ENCODE measurements around the gene CENPP.

The CENPP gene

DNA sequence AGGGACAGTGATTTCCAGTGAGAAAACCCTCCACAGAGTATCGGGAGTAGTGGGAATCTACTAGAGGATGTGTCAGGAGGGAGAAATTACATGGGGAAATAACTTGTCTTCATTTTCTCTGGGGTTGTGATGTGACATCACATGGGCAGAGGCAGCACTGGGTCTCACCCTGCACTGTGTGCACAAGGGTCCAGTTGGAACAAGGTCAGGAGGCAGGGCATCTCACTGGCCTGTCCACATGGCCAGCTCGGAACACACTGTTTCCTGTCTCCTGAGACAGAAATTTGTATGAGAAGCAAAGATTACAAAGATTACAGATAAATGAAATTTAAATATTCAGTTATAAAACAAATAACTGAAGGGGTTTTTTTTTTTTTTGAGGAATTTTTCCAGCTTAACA is 272.6 kb downstream of the CENPP start:
- DNase-seq (ENCODE audit: low read depth): no peak

DNA sequence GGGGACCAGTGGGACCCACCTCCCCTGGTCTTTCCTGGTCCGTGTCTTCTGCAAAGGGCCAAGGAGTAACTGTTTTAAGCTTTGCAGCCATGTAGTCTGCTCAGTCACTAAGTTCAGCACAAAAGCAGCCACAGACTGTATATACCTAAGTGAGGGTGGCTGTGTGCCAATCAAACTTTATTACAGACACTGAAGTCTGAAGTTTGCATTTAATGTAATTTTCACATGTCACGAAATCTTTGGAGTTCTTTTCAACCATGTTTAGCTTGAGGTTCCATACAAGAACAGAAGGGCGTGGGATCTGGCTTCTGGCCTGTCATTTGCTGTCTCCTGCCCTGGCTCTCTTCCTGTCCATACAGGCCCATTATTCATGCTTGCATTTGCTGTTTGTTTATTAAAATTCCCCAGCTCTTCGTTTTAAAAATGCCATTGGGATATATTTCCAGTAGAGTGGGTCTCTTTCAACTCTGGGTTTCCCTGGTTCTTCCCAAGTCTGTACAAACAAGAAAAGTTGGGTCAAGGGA is 274.2 kb downstream of the CENPP start:
- DNase-seq (ENCODE audit: low read depth): no peak

DNA sequence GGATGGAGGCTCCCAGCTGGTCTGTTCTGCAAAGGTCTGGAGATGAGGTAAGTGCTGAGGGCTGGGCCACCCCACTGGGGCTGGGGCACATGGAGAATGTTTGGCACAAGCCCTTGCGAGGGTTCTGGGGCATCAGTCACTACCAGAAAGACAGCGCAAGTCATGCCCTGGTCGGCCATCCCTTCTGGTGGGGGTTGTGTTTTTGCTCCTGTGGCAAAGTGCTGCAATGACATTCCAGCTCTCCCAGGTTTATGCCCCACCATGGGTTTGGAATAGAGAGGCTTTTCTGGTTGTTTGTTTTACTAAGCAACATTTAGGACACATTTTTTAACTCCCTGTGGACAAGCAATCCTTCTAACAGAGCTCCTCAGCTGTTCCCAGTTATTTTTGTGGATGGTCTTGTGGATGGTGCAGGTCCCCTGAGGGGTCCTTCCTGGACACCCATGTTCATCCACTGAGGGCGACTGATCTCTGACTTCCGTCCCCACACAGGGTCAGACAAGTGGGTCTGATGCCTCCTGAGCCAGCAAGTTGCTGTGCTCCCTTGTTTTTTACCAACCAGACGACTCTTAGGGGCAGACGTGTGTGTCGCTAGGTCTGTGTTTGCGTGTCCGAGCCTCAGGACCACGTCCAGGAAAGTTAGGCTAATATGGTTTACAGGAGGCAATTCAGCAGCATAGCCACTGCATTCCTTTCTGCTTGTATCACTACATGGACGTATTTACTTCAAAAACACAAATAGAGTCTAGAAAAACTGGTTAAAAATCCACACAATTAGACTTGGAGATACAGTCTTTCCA is 274.9 kb downstream of the CENPP start:
- no peak for DNase-seq (ENCODE audit: low read depth)

DNA sequence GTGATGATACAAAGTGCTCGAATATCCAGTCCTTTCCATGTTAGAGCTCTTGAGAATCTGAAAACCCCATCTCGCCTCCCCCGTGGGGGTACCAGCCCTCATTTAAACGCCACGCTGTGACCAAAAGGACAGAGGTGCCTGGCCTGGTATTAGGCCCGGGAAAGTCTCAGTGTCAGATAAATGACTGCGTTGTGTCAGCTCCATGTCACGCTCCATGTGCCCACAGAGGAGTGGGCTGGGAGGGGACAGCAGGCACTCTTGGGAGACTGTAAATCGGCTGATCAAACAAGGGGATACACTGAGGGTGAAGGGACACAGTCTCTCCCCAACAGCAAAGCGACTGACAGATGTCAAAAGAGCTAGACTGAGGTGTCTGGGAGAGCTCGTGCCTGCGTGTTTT is 275.7 kb downstream of the CENPP start:
- DNase-seq (ENCODE audit: low read depth): no peak

DNA sequence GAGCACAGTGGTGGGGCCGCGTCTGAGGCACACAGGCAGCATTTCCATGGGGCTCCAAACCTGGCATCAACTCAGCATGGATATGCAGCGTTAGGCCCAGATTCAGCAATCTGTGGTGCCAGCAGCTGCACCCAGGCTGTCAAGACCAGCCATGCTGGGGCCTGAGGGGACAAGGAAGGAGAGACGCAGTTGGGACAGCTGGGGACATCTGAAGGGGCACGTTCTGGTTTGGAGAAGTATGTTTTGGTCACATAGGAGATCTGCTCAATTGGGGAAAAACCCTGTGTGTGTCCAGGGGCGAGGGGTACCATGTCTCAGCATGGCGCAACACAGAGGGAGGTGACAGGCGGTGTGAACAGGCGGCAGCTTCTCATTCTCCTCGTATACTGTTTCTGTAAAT is 276.7 kb downstream of the CENPP start:
- DNase-seq (ENCODE audit: low read depth): no peak

DNA sequence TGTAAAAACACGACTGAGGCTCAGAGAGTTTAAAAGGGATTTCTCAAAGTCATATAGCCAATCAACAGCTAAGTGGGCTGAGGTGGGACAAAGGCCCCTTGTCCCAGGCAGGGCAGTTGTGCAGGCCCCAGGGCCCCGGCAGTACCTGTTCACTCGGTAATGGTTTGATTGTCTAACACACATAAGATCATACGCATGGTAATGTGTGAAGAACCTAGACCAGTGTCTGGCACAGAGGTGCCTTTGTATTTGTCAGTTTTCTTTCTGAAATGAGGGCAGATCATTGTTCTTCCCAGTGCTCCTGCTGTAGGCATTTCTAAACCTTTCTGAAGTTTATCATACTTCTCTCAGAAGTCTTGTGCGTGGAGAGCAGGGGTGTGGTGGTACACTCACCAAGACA is 277.3 kb downstream of the CENPP start:
- DNase-seq (ENCODE audit: low read depth): no peak

DNA sequence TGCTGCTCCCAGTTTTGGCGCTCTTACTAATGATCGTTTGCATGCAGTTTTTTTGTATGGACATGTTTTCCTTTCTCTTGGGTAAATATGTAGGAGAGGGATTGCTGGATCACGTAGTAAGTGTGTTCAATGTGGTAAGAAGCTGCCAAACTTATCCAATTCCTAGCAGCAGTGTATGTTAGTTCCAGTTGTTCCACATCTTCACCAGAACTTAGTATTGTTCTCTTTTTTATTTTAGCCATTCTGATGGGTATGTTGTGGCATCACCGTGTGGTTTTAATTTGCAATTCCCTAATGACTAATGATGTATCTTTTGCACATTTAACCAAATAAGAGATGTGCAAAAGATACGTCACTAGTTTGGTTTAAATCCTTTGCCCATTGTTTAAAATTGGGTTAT is 278.2 kb downstream of the CENPP start:
- DNase-seq (ENCODE audit: low read depth): no peak

DNA sequence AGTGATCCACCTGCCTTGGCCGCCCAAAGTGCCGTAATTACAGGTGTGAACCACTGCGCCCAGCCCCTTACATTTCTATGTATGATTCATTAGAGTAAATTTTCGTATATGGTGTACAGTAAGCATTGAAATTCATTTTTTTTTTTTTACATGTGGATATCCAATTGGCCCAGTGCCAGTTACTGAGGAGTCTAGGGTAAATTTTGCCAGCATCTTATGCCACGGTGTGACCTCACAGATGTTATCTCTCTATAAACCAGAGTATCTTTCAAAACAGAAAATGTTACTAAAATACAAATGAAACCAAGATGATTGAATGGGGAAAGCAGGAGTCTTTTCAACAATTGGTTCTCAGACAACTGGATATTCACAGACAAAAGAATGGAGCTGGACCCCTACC is 279.5 kb downstream of the CENPP start:
- no peak for DNase-seq (ENCODE audit: low read depth)

DNA sequence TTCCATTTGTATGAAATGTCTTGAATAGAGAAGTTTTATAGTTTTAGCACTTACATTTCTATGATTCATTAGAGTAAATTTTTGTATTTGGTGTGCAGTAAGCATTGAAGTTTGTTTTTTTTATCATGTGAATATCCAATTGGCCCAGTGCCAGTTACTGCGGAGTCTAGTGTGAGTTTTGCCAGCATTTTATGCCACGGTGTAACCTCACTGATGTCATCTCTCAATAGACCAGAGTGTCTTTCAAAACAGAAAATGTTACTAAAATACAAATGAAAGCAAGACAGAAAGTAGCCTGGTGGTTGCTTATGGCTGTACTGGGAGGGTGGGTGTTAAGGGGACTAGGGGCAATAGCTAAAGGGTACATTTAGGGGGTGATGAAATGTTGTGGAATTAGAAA is 281.3 kb downstream of the CENPP start:
- DNase-seq (ENCODE audit: low read depth): no peak

DNA sequence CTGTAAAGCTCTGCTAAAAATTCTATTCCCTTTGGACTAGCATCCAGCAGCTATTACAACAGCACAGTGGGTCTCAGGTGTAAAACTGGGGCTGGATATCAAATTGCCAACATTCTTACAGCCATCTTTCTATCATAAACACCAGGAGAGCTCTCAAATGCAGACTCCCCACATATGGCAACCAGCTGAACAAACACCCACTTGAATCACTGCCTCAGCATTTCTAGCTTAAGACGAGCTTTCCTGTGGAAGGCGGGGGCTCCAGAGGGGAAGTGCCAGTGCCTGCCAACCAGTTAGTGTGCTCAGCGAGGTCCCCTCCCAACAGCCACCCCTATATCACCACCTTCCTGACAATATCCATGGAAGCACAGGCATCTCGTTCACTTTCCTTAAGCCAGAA is 282.0 kb downstream of the CENPP start:
- no peak for DNase-seq (ENCODE audit: low read depth)

DNA sequence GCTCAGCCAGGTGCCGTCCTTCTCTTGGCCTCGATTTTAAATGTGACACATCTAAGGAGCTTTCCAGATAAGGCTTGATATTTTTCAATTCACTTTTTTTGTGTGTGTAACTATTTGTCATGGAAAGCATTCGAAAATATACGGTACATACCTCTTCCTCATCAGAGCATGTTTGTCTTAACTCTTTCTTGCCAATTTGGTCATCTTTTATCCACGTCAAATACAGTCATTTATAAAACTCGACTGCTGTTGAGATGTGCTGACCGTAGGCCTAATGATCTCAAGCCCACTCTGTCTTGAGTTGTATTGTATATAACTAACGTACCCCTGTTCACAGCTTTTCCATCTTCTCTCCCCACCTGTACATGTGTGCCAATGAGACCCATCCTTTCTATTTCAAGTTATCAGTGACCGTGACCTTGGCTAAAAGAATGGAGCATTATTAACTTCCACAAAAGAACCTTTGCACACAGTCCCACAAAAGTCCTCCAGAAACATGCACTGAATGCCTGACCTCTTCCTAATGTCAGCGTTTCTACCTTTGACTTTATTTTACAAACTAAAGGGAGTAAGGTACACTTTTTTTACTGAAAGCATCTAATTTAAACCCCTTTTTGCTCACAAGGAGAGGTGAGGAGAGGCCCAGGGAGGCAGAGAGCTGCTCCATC is 282.6 kb downstream of the CENPP start:
- DNase-seq (ENCODE audit: low read depth): no peak

DNA sequence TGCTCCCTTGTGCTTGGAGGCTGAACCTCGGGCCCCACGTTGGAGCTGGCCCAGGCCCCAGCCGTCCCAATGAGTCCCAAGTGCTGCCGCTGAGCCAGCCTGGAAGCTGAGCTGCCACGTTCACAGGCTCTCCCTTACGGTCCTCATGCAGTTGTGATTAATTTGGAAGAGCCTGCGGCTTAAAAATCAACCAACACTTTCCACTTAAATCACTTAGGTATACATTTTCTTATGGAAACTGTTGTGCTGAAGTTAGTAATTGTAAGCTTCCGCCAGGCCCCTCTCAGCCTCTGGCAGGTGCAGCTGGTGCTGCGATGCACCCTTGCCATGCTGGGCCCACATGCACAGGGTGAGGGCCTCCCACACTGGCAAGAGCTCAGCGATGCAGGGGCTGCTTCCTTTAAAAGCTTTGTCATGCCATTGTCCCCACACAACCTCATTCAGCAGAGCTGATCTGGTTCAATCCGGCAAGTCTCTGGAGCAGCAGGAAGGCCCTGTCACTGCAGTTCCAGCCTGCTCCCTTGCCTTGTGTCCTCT is 283.2 kb downstream of the CENPP start:
- no peak for DNase-seq (ENCODE audit: low read depth)

DNA sequence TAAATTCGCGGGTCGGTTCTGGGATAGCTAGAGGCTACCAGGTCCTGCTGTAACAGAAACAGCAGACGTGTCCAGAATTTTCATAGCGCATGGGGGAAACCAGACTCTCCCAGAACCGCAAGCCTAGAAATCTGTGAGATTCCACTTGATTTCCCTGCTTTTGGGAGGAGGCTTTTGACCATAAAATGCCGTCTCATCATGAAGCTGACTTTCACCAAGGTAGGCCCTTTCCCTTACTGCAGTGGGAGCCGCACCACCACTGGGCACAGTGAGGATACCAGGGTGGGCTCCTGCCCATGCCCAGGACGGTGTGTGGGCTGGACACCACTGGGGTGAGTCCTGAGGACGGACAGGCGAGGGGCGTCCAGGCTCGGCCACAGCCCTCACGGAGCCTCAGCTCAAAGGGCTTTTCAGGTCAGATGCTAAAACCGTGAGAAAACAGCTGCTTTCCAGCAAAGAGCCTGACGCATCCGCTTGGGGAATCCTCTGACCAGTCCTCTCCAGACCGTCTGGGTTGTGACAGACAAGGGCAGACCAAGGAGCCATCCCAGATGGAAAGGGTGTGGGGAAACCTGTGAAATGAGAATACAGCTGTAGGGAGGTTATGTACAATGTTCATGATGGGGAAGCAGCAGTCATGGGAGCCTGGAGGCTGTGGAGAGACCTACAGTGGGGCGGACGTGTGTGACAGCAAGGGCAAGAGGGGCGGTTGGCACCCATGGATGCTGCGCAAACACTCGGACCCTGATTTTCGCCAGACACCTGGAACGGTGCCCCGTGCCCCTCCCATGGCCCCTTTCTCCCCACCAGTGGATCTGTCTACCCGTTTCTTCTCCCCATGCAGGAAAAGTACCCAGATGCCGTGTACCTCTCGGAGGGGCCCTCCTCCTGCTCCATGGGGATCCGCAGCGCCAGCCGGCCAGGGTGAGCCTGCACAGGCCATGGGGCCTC is 285.0 kb downstream of the CENPP start:
- DNase-seq (ENCODE audit: low read depth): no peak

DNA sequence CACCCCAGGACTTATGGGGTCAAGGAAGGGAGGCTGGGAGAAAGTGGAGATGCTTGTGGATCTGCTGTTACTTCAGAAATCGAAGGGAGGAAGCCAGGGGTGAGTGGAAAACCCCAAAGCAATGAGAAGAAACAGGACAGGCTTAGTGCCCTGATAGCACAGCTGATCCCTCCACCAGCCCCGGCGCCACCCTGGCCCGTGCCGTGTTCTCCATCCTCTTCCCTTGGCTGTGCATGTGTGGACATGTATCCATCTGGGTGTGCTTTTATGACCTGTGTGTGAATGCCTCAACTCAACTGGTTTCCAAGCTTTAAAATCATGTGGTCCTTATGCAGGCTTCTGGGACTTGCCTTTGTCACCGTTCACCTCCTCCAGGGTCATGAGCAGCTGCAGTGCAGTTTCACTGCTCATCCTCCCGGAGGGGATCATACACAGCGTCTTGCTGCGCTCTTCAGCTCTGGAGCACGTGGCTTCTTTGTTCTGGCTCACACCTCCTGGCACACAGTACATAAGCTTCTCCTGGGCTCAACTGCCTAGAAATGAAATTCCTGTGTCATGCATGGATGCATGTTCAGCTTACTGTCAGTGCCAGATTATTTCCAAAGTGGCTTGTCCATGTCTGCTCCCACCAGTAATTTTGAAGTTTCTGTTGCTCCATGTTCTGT is 286.0 kb downstream of the CENPP start:
- no peak for DNase-seq (ENCODE audit: low read depth)

DNA sequence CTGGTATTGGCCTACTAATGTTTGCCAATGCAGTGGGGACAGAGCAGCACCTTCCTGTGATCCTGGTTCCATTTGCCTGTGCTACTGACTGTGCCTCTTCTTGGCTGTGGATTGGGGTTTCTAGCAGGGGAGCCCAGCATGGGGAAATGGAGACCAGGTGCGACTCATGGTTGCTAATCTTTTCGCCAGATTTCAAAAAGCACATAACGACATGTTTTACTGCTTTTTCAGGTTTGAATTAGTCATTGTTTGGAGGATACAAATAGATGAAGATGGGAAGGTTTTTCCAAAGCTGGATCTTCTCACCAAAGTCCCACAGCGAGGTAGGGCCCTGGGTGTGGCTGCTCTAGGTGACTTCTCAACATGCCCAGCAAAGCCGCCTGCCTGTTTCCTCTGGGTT is 286.5 kb downstream of the CENPP start:
- DNase-seq (ENCODE audit: low read depth): no peak

DNA sequence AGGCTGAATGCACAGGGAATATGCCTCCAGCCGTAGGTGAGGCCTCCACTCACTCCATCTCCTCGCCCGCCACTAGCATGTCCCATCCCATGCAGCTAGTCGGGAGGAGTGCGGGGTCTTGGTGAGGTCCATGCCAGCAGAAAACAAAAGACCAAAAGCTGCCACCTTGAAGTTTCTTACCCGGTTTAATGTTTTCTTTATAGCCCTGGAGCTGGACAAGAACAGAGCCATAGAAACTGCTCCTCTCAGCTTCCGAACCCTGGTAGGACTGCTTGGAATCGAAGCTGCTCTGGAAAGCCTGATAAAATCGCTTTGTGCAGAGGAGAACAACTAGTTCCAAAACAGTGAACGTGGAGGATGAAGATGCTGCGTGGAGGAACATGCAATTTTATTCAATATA is 287.1 kb downstream of the CENPP start:
- no peak for DNase-seq (ENCODE audit: low read depth)

DNA sequence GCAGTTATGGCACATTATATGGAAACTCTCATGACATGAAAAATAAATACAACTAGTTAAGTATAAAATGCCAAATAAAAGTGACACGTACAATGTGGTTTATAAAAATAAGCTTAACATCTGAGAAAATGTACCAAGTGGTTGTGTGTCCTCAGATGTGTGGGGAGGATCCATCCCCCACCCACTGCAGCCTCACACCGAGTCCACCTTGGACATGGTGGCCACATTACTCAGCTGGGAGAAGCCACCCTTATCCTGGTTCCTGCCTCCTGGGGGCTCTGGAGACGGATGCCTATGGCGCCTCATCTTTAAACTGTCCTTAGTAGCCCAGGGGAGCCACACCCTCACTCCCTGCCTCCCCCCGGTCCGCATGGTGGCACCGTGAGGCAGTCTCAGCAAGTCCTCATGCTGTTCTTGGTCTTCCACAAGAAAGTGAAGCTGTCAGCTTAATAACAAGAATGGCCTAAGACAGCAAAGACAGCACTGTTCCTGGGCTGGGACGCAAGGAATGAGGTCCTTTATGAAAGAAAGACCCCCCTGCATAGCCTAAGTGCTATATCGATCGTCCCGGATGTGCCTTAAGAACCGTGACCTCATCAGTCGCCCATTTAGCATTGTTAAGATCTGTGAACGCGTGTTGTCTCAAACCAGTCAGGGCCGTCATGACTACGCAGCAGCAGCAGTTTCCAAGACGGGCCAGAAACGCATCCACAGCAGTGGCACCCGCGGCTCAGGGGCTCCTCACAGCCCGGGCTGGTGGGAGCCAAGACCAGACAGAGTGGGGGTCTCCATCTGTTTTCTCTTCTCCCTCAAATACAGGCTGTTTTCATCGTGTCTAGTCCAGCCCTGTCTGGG is 287.7 kb downstream of the CENPP start:
- no peak for DNase-seq (ENCODE audit: low read depth)

DNA sequence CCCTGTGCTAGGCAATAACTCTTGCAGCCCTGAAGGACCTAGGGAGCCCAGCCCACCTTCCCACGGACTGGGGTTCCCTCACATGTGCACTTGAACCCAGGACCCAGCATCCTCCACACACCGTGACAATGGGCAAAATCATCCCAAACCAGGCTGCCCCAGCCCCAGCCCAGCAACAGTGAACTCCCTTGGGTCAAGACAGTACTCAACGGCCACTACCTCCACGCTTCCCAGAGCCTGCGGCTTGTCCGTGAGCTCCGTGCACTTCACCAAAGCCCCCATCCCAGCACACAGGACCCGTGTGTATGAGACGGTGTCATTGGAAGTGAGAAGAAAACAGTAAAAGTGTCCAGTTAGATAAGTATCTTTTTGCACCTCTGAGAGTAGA is 288.4 kb downstream of the CENPP start:
- DNase-seq (ENCODE audit: low read depth): no peak

DNA sequence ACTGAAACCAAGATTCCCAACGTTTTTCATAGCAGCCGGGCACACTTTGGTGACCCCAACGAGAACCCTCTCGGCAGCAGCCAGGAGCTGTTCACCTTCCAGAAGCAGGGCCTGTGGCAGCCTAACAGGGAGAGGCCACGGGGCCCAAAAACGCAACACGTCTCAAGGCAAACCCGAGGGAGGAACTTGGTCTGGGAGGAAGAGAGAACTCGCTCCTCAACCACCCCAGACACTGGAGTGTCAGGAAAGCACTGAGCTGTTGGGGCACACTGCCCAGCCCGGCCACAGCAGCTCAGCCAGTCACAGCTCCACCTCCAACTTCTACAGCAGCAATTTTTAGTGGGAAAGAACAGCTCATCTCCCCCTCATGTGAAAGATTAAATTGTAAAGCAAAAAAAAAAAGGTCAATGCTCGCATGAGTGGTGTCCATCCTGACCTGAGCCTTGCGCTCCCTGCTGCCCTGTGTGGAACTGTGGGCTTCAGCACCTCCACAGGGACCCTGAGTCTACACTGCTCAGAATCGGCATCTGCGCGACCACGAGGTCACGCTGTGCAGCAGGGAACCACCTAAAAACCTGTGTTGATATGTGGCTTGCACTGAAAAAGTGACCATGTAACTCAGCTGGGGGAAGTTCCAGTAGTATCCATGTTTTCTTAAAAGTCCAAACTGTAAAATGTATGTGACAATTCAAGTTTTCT is 289.2 kb downstream of the CENPP start:
- DNase-seq (ENCODE audit: low read depth): no peak

DNA sequence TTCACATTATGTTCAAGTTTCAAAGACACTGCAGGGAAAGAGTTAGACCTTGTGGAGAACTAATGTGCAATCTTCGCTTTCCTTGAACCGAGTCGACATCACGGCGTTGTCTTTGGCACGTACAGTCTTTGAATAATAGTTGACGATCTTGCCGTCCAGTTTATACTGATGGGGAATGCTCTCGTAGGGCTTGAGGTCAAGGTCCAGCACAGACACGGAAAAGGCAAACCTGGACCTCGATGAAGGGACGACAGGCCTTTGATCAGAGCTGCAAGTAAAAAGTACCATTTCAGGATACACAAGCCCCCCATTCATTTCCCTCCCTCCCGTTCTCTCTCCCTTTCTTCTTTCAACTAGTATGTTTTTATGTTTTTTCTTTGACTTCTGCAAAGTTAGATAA is 290.0 kb downstream of the CENPP start:
- no peak for DNase-seq (ENCODE audit: low read depth)

Data from stimulated activated CD8-positive, alpha-beta memory T cell treated with anti-CD3 and anti-CD28 coated beads, Interleukin-12 subunit alpha, Interleukin-12 subunit beta, amount 100 ng/mL, for 4 hours (primary cell).